GM21515 (cell line): ENCODE data around the gene LOXL4.
"Not testable (repeated sequence)": the region's sequence is repeated elsewhere in the genome, so short reads cannot be mapped to it uniquely, and the experiment has no call there.

Experiments
- ATAC-seq: cut with Tn5 transposase; IDR thresholded peaks from one replicate; pipeline ENCODE4 v1.9.1; 2021; ENCODE audit not compliant: unreplicated experiment

LOXL4 gene

DNA sequence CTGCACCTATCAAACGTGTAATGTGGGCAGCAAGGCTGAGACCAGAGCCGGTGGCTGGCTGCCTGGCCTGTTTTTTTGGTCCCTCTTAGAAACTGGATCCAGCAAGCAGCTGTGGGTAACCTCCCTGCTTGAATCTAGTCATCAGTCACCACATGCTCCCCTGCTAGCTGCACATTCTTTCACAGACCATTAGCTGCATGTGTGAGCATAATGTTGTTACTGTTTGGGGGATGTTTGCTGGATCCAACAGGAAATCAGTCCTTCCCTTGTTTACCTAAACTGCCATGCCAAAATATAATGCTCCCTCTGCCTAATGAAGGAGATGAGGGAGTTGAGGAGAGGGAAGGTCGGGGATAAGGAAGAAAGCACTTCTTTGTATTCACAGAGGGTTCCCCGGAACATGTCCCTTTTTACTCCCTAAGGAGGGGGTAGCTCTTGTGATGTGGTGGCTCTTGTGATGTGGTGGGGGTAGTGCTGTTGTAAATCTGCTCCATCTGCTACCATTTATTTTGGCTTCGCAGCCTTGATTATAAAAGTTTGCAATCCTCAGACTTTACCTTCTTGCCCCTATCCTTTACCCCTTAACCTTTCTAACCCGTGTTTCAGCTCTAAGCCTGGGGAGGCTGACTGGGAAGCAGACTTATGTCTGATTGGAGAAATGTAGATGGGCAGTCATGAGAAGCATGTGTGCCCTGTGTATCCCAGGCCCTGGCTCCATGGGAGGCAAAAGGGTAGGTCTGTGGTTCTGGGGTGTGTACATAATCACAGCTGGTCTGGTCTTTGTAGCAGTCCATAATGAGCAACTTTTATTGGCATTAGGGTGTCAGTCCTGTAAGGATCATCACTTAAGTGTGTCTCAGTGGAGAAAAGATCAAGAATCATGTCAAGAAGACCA is 20.8 kb downstream of the LOXL4 start:
- no peak for ATAC-seq

DNA sequence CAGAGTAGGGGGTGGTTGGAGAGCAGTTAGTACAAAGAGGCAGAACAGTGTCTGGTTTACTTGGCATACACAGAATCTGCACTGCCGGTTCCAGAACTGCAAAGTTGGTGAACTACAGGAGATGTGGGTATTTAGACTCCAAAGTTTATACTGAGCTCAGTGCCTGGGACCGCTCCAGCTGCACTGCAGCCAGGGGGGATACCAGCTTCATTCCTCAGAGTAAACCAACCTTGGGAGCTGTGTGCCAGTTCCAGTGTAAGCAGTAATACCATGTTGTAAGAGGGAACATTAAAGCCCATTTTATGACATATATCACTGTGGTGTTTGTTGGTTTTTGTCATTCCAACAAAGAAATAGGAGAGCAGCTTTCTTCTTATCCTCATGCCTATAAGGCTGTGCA is 23.4 kb downstream of the LOXL4 start:
- ATAC-seq = no peak

GRCh38 chr10:98244141-98244540 is 23.9 kb downstream of the LOXL4 start:
- no peak for ATAC-seq

DNA sequence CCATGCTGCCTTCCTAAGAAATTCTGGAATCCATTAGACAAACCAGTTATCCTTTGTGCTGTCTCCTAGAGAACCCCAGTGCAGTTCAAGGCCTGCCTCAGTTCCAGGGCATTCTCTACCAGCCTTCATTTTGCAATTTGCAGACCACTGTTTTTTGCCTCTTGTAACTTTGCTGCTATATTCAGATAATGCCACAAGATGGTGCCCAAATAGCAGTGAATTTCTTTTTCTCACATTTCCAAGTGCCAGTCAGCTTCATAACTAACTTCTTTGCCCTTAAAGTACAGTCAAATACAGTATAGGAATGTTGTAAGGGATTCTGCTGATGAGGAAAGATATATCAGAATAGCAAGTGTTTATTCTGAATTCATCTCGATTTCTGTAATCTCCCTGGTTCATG is 25.2 kb downstream of the LOXL4 start:
- ATAC-seq = no peak

GRCh38 chr10:98240524-98240923 is 27.5 kb downstream of the LOXL4 start:
- ATAC-seq = no peak

DNA sequence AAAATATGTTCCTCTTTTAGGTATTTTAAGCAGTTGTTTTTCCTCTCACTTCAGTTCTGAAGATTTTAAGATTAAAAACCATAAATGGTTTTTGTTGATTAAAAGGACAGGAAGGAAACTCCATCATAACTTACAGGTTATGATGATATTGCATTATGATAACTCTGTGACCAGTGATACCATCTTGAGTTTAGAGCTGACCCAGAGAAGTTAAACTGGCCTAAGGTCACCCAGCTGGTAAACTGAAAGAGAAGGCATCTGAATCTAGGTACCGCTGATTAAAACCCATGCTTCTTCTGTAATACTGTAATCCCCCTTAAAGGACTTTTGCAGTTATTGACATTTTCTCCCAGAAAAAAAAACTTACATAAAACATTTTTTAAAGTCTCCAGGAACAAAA is 29.6 kb downstream of the LOXL4 start:
- no peak for ATAC-seq

DNA sequence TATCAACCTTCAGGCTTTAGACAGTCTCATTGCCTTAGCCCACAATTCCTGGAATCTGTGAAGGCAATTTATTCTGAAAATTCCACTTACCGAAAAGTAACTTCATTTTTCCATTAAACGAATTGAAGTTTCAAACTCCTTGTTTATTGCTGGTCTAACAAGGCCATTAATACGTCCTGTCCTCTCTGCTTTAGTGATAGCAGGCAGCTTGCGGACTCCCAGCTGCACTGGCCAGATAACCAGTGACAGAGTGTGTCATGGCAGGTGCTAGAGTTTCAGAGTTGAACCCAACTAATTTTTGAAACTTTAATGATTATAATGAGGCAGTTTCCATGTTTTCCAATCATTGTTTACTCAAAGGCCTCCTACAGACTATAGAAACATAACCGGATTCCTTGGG is 31.1 kb downstream of the LOXL4 start:
- no peak for ATAC-seq

GRCh38 chr10:98235846-98236245 is 32.1 kb downstream of the LOXL4 start:
- no peak for ATAC-seq

GRCh38 chr10:98231417-98231816 is 36.6 kb downstream of the LOXL4 start:
- ATAC-seq = no peak

DNA sequence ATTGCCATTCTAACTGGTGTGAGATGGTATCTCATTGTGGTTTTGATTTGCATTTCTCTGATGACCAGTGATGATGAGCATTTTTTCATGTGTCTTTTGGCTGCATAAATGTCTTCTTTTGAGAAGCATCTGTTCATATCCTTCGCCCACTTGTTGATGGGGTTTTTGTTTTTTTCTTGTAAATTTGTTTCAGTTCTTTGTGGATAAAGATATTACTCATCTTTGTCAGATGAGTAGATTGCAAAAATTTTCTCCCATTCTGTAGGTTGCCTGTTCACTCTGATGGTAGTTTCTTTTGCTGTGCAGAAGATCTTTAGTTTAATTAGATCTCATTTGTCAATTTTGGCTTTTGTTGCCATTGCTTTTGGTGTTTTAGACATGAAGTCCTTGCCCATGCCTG is 39.7 kb downstream of the LOXL4 start:
- ATAC-seq = not testable (repeated sequence)

DNA sequence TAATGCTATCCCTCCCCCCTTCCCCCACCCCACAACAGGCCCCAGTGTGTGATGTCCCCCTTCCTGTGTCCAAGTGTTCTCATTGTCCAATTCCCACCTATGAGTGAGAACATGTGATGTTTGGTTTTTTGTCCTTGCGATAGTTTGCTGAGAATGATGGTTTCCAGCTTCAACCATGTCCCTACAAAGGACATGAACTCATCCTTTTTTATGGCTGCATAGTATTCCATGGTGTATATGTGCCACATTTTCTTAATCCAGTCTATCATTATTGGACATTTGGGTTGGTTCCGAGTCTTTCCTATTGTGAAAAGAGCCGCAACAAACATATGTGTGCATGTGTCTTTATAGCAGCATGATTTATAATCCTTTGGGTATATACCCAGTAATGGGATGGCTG is 40.3 kb downstream of the LOXL4 start:
- not testable (repeated sequence) for ATAC-seq

GRCh38 chr10:98226508-98227144 is 41.4 kb downstream of the LOXL4 start:
- ATAC-seq = no peak

DNA sequence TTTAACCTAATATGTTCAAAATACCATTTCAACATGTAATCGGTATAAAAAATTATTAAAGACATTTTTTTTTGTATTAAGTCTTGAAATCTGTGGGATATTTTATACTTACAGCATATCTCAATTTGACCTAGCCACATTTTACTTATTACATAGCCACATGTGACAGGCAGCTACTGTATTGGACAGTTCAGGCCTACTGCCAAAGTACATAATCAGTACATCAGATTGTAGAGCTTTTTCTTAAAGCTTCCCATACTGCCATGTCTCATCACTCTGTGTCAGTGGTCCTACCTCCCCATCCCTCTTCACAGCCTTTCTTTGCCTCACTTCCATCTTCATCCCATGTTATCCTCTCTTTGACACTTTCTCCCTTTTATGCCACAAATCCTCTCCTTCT is 43.0 kb downstream of the LOXL4 start:
- no peak for ATAC-seq

DNA sequence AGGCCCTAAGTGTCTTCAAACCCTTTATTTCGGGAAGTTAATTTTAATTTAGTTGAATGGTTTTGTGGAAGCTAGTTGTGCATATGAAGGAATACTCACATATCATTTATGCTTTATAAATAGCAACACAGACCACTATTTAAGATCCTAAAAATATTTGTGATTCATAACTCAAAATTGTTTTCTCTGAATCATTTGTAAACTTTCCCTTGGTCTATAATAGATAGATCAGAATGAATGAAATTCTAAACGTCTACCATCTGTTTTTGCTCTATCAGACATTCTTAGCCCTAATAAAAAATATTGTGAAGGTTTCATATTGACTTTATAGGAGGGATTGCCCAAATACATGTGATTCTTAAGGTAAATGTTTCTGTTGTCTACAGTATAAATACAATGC is 43.5 kb downstream of the LOXL4 start:
- no peak for ATAC-seq

DNA sequence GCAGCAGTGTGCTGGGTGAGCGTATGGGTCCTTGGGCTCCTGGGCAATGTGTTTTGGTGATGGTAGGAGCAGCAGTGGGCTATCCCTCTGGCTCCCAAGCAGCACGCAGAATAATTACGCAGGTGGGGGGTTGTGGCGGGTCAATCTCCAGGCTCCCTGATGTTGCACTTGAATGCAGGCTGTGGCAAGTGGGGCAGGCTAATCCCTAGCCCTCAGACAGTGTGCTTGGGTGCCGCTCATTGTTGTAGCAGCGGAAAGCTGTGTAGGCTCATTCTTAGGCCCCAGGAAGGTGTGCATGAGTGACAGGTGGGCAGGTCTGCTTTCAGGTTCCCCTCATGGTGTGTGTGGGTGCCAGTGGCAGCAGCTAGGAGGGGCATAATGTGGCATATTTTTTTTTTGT is 44.1 kb downstream of the LOXL4 start:
- ATAC-seq = no peak

- ATAC-seq = no peak
Observed at GRCh38 chr10:98217801-98218200, 50.2 kb downstream of the LOXL4 start.

DNA sequence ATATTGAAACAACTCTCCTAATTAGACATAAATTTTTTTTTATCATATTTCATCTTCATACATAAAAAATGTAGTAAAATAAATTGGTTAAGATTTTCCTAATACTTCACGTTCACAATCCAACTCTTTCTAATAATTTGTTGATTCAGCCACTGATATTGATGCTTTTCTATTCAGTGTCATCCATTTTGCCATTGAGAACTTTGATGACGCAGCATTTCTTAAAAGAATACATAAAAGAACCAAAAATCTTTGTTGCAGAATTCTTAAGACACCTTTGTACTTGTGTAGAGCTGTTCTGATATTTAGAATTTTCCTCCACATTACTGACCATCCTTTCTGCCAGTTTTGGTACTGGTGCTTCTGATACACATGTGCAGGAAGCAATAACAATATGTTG is 52.6 kb downstream of the LOXL4 start:
- no peak for ATAC-seq

DNA sequence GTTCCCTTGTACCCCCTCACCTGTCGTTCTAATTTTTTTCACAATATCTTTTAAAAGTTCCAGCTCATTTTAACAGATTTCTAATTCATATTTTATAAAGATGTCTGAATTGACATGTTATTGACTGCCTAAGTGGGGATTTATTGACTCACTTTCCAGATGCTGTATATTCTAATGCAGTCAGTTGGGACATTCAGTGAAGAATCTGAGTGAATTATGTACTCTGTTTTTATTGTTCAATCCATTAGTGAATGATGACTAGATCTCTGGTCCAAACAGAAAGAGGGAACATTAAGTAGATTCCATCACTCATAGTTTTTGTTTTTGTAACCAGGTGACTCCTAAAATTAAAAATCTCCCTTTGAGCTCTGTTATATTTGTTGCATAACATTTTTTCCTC is 54.3 kb downstream of the LOXL4 start:
- no peak for ATAC-seq

DNA sequence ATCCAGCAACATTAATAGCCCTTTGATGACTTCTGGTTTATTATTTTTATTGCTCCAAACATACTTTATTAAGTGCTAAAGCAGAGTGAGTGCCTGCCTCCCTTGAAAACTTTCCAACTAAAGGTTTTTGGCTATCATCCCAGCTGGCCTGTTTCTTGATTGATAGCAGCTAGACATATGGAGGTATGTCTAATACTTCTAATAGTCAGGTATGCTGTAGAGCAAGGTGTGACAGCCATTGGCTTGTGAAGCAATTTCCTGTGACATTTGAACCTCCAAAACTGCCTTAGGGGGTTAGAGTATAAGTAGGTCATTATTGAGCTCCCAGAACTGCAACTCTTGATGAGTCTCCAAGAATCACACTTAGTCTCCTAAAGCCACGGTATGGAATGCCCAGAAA is 55.8 kb downstream of the LOXL4 start:
- no peak for ATAC-seq

- ATAC-seq = no peak
Observed at GRCh38 chr10:98209441-98209840, 58.6 kb downstream of the LOXL4 start.

GRCh38 chr10:98208925-98209324 is 59.1 kb downstream of the LOXL4 start:
- no peak for ATAC-seq

DNA sequence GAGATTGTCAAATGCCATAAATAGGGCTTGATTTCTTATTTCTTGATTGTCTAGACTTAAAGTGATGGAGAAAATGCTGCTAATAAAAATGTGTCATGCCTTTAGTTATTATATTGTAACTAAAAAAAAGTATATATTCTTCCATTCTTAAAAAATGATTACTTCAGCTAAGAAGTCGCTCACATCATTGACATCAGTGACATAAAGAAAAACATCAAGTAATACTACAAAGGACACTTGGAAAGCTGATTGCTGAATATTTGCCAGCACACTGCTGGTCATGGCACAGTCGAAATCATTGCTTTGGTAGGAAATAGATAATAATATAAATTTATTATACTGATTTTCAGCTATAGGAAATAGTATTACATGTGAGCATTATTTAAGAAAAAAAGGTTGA is 62.6 kb downstream of the LOXL4 start:
- no peak for ATAC-seq

DNA sequence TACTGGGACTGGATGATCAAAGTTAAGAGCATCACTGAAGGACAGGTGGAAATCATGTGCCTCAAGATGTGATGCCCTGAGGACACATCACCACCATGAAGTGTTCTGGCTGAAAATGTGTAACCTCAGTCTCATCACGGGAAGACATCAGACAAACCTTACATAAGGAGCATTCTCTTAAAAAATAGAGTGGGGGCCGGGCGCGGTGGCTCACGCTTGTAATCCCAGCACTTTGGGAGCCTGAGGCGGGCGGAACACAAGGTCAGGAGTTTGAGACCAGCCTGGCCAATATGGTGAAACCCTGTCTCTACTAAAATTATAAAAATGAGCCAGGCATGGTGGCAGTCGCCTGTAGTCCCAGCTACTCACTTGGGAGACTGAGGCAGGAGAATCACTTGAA is 65.6 kb downstream of the LOXL4 start:
- ATAC-seq = no peak
